HG02938 (cell line): Measurements from ENCODE around the gene TMEM214.

Source experiments
- ATAC-seq: cut with Tn5 transposase; IDR thresholded peaks from one replicate; pipeline ENCODE4 v1.9.1; 2021; ENCODE audit warnings: mild to moderate bottlenecking, moderate library complexity; ENCODE audit not compliant: unreplicated experiment

The TMEM214 gene

DNA sequence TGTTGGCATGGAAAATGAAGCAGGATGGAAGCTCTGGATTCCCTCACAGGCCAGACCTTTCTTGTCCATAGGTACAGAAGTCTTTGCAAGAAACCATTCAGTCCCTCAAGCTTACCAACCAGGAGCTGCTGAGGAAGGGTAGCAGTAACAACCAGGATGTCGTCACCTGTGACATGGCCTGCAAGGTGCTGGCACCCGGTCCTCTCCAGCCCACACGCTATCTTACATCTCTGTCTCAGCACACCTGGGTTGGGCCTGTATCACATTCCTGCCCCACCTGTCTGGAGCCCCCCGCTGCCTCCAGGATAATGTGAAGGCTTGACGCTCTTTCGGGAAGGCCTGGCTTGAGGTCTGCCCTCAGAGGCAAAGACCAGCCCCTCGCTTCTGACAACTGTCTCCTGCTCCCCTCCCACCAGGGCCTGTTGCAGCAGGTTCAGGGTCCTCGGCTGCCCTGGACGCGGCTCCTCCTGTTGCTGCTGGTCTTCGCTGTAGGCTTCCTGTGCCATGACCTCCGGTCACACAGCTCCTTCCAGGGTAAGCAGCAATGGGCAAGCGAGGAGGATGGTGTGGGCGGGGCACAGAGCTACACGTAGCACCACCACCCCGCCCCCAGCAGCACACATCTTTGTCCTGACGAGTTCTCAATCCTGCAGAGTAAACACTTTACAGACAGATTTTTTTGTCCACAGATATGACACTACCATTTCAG lies 6.0 kb downstream of the TMEM214 start:
- ATAC-seq: no peak

DNA sequence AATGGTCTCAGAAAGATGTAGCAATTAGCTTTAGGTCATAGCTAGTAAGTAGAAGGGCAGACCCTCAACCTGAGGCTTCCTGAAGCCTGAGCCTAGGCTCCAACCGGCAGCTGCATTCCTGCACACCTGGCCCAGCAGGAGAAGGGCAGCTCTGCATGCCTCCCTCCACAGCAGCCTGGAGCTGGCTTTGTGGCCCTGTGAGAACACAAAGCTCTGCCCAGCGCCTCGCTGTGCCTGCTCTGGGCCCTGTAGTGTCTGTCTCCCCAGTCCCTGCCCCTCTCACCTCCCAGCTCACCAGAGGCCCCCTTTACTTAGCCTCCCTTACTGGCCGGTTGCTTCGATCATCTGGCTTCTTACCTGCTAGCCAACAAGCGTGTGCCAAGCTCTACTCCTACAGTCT lies 6.7 kb downstream of the TMEM214 start:
- no peak for ATAC-seq

- no peak for ATAC-seq
Observed at GRCh38 chr2:27039871-27040270, 7.1 kb downstream of the TMEM214 start.

DNA sequence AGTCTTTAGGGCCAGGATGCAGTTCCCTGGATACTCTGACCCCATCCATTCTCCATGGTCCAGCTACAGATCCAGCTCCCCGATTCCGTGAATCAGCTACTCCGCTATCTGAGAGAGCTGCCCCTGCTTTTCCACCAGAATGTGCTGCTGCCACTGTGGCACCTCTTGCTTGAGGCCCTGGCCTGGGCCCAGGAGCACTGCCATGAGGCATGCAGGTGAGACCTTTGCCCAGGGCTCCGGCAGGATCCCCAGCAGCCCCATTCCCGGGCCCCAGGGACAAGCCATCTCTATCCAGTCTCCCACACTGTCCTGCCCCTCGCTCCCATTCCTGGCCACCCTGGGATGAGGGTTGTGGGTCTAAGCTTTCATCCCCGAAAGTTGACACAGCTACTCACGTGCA lies 7.5 kb downstream of the TMEM214 start:
- ATAC-seq: no peak

- ATAC-seq: no peak
Observed at GRCh38 chr2:27041752-27042151, 9.0 kb downstream of the TMEM214 start.

GRCh38 chr2:27042159-27042661 lies 9.4 kb downstream of the TMEM214 start:
- peak; percentile 43 for ATAC-seq

DNA sequence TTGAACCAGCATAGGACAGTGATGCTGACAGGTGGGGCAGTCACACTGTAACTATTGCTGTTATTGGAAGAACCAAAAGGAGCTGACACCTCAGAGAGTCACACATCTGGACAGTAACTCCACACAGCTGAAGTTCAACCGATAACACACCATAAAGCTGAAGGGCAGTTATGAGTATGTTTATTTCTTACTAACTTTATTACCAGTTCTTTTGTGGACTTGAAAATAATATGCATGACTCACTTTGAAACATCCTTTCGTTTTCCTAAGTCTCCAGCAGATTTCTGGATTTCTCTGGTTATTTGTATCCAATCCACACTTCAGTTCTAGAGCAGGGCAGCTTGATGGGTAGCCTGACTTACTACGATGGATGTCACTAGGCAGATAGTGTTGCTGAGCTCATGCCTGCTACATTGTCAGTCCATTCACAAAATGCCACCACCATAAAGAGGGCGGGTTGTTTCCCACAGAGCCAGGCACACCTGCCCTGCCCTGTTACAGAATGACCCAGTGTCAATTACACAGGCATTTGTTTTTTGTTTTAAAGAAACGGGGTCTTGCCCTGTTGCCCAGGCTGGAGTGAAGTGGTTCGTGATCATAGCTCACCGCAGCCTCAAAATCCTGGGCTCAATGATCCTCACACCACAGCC lies 10.3 kb downstream of the TMEM214 start:
- ATAC-seq: no peak

- ATAC-seq: peak; percentile 14
Observed at GRCh38 chr2:27049422-27050280, 16.9 kb downstream of the TMEM214 start.

GRCh38 chr2:27050281-27050995 lies 17.7 kb downstream of the TMEM214 start:
- peak; percentile 51 for ATAC-seq

DNA sequence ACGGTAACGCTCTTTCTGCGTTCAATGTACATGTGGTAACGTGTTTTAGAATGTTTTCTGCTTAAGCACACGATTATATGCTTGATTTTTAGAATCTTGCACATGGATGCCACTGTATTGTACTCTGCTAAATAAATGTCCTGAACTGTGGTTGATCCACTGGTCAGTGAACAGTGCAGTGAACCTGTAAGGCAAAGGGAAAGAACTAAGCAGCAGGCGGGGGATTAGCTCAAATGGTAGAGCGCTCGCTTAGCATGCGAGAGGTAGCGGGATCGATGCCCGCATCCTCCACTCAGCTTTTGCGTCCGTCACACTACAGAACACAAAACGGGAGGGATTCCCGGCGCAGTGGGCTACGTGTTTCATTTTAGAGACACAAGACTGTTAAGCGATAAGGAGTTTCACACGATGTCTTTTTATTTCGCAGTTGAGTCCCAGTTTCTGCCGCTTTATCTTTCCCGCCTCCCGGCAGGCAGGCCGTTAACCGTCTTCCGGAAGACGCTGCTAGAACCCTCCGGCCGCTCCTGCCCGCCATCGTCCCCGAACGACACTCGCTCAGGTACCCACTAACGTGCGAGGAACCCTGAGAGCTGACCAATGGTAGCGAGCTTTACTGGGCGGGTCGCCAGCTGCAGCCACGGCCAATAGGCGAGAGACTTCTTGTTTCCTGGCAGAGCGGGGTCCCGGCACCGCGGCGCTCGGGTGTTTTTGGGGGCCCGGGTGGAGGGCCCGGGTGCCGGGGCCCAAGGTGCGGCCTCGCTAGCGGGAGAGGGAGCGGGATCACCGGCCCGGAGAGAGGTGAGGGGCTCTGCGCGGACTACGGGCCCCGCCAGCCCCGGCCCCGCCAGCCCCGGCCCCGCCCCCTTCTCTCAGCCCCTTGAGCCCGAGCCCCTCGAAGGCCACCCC lies 18.5 kb downstream of the TMEM214 start, which contains the start of gene AGBL5:
AGBL5 (plus strand) TSS at position 673 of the 906 bp plus-strand sequence. CDS start 1,291 bp downstream, outside the sequence.
- ATAC-seq: peak; percentile 70

DNA sequence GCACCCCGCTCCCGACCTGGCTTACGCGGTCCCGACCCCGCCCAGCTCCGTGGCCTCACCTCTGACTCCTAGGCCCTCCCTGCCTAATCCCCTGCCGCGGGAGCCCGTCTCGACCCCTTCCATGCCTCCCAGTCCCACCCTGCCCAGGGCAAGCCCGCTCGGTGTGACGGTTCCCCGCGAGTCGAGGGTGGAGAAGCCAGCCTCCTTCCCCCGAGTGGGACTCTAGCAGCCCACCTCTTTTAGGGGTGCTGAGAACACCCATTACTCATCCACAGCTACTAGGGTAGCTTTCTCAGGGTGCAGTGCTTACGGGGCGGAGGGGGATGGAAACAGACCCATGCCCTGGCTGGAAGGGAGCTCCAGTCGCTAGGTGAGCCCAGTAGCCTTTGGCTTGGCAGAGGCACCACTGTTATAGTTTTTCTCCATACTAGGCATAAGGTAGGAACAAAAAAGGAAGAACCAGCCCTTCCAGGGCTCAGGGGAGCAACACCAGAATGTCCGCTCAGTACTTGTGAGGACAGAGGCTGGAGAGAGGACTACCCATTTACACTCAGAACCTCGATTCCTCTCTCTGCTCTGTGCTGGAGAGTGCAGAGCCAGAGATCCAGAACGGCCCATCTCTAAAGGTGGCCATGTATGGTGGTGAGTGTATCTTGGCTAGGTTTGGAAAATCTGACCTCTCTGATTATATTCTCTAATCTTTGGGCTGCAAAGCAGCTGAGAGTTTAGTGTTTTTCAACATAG lies 19.3 kb downstream of the TMEM214 start:
- ATAC-seq: no peak

DNA sequence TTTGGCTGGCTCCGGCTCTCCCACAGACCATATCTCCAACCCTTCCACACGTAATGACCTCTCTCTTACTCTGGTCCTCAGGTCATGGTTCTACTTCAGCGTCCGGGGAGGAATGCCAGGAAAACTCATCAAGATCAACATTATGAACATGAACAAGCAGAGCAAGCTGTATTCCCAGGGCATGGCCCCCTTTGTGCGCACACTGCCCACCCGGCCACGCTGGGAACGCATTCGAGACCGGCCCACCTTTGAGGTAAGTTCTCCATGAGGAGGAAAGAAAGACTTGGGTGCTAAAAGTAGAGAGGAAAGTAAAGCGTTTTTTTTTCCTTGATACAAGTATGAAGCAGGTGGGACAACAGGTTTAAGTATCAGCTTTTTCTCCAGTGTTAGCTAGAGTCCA lies 20.6 kb downstream of the TMEM214 start:
- ATAC-seq: no peak

DNA sequence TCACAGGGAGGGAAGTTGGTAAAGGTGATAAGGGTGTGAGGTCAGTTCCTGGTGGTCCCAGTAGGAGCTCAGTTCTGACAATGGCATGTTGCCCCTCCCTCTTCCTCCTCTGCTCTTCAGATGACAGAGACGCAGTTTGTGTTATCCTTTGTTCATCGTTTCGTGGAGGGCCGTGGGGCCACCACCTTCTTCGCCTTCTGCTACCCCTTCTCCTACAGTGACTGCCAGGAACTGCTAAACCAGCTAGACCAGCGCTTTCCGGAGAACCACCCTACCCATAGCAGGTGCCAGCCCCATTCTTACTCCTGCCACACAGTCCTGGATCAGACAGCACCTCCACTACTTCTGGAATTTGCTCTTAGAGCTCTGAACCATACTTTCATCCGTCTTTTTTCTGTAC lies 21.0 kb downstream of the TMEM214 start:
- no peak for ATAC-seq

DNA sequence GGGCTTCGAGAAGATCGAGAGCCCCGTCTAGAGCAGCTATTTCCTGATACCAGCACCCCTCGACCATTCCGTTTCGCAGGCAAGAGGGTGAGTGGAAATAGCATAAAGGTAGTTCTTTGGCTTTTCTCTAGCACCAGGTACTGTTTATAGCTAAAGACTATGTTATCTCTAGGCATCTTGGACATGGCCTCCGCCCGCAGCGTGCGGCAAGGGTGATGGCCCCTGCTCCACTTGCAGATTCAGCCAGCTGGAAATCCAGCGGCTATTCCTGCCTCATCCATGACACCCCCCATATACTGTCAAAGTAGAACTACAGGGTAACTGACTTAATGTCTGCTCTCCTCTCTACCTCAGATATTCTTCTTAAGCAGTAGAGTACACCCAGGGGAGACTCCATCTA lies 22.0 kb downstream of the TMEM214 start:
- no peak for ATAC-seq

GRCh38 chr2:27057184-27057583 lies 24.4 kb downstream of the TMEM214 start:
- ATAC-seq: no peak

- ATAC-seq: no peak
Observed at GRCh38 chr2:27058210-27058609, 25.4 kb downstream of the TMEM214 start.

DNA sequence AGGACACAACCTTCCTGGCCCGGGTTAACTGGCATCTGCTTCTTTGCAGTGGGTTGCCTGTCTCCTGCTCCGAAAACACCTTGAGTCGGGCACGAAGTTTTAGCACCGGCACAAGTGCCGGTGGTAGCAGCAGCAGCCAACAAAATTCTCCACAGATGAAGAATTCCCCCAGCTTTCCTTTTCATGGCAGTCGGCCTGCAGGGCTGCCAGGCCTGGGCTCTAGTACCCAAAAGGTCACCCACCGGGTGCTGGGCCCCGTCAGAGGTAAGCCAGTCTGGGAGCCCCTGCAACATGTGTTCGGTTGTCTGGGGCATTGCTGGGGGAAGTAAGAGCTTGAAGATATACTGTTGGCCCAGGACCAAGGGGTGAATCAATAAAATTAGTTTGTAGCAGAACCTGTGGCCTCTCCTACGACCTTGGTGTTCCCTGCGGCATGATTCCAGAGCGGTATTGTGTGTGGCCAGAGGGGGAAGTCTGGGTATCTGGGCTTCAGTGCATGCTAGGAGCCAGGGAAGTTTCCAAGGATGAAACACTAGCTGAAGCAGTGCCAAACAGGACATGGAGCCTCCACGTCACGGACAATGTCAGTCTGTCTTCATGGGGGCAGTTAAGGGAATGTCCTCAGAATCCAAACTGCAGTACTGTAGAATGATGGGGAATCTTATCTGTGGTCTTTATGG lies 26.5 kb downstream of the TMEM214 start:
- no peak for ATAC-seq

- ATAC-seq: no peak
Observed at GRCh38 chr2:27060323-27060722, 27.6 kb downstream of the TMEM214 start.
